ENCODE results near the gene DCPS.
A peak's percentile ranks its signal among the peaks of the same experiment; 100 is the strongest.

DNA sequence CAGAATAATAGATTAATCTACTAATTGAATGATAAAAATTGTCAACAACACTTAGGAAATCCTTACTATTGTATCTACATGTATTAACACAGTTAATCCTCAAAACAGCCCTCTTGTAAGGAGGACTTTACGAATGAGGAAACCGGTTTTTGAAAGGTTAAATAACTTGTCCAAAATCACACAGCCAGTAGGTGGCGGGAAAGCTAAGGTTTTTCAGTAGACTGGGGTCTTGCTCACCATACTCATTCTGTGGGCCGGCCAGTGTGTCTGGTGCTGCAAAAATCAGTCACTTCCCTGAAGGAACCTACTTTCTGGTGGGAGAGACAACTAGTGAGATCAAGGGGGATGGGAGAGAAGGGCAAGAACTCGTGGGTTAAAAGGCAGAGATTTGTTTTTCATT lies 3.8 kb downstream of the DCPS start:
- TF ChIP-seq, protein P1, sequence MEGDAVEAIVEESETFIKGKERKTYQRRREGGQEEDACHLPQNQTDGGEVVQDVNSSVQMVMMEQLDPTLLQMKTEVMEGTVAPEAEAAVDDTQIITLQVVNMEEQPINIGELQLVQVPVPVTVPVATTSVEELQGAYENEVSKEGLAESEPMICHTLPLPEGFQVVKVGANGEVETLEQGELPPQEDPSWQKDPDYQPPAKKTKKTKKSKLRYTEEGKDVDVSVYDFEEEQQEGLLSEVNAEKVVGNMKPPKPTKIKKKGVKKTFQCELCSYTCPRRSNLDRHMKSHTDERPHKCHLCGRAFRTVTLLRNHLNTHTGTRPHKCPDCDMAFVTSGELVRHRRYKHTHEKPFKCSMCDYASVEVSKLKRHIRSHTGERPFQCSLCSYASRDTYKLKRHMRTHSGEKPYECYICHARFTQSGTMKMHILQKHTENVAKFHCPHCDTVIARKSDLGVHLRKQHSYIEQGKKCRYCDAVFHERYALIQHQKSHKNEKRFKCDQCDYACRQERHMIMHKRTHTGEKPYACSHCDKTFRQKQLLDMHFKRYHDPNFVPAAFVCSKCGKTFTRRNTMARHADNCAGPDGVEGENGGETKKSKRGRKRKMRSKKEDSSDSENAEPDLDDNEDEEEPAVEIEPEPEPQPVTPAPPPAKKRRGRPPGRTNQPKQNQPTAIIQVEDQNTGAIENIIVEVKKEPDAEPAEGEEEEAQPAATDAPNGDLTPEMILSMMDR (IDR thresholded peaks at IDR 0.05; ENCODE audit: insufficient read depth, low read depth, low read length): peak; percentile 51
- no peak for TF ChIP-seq EZH2 (IDR thresholded peaks at IDR 0.05; ENCODE audit: insufficient read depth, low read length)

Data from astrocyte (in vitro differentiated cells and primary cell).